HG03571 (cell line): Measurements from ENCODE around the gene DNAH11.

ENCODE experiments used
- ATAC-seq: cut with Tn5 transposase; IDR thresholded peaks from one replicate; pipeline ENCODE4 v1.9.1; 2021; ENCODE audit not compliant: unreplicated experiment

The DNAH11 gene

GRCh38 chr7:21547501-21547900 lies 4.7 kb downstream of the DNAH11 start:
- no peak for ATAC-seq

- ATAC-seq: no peak
These were observed 5.7 kb downstream of the DNAH11 start for GRCh38 chr7:21548491-21548890.

DNA sequence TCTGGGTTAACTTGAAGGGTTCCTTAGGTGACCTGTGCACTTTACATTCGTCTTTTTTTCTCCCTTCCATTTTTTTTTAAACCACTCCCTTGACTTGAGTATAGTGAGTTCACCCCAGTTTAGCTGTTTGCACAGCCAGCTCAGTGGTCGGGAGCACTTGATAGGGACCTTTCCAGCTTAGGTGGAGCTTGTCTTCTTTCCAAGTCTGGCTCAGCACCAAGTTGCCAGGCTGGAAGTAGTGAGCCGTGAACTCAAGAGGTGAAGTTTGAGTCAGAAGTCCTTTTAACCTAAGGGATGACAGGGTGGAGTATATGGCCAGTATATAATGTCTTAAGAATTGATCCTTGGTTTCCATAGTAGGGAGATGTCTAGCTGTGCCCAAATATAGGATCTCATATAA lies 7.2 kb downstream of the DNAH11 start:
- no peak for ATAC-seq

DNA sequence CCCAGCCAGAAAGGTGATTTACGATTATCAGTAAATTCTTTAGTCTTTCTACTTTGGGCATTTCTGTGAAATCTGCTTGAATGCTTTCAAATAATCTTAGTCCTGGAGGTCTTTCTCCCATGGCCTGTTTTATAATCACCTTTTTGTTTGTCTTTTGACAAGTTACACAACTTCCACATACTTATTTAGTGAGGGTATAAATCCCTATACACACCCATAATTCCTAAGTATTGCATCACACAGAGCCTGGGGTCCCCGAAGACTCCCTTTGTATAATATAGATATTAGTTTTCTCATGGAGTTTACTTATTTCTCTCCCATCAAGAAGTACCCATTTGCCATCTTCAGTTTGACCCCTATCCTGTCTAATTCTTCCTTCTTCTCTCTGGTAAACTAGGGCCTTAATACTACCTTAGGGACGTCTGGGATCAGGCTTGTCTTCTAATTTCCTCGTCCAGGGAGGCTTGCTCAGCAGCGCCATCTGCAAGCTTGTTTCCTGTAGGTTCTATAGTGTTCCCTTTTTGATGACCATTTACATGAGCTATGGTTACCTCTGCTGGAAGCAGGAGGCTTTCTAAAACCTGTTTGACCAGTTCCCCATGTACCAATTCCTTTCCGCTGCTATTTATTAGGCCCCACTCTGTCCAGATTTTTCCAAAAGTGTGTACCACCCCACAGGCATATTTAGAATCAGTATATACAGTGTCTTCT lies 8.1 kb downstream of the DNAH11 start:
- no peak for ATAC-seq

DNA sequence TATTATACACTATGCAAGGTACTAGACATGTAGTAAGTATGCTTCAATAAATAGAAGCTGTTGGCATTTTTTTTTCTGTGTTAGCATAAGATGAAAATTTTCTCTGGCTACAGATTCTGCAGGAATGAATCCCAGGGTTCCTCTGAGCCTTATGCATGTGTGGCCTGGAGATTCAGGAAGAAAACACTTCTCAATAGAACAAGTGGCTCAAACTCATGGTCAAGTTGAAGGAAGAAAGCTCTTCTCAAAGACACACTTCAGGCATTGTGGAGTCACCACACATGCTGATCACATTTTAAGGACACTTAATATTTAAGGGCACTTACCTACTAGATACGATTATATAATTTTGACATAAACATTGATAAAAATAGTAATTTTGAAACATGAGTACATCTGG lies 19.5 kb downstream of the DNAH11 start:
- ATAC-seq: no peak

- ATAC-seq: no peak
These were observed 22.8 kb downstream of the DNAH11 start for GRCh38 chr7:21565614-21566013.

- no peak for ATAC-seq
These were observed 23.3 kb downstream of the DNAH11 start for GRCh38 chr7:21566094-21566493.

DNA sequence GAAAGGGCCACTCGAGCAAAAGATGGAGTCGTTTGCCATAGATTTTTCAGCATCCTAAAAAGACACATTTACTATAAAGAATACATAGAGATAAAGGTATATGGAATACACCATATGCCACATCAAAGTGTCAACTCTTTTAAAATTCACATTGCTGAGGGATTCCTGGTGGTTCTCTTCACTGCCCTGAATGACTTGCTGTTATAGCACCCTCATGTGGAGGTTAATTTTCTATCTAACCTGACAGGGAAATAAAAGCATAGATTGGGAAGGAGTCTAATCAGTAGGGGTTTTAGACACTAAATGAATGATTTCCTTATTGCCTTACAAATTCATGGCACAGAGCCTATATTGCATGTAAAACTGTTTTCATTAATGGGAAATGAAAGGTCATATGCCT lies 25.9 kb downstream of the DNAH11 start:
- ATAC-seq: no peak

- ATAC-seq: no peak
These were observed 29.8 kb downstream of the DNAH11 start for GRCh38 chr7:21572331-21573313.

DNA sequence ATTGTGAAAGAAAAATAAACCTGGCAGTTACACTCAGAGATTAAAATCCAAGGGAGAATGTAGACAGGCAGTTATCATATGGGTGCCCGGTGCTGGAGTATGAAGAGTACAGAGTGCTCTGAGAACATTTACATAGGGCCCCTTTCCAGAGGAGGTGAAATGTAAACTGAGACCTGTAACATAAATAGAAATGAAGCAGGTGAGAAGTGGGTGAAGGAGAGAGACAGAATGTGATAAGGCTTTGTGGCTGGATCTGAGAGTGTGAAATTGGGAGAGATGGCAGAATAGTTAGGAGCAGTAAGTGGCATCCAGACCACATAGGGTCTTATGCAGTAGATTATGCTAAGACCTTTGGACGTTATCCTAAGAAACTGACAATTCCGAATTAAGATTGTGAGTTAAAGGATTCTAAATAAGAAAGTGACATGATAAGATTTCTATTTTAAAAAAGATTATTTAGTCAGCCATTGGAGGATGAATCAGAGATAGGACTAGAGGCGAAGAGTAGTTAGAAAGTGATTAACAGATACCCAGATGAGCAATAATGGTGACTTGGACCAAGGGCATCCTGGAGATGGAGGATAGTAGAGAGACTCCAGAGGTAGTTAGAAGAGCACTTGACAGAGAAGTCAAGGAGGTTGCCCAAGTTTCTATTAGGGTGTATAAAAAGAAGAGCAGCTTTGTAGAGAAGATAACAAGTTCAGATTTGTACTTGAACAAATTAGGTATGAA lies 36.7 kb downstream of the DNAH11 start:
- ATAC-seq: no peak

DNA sequence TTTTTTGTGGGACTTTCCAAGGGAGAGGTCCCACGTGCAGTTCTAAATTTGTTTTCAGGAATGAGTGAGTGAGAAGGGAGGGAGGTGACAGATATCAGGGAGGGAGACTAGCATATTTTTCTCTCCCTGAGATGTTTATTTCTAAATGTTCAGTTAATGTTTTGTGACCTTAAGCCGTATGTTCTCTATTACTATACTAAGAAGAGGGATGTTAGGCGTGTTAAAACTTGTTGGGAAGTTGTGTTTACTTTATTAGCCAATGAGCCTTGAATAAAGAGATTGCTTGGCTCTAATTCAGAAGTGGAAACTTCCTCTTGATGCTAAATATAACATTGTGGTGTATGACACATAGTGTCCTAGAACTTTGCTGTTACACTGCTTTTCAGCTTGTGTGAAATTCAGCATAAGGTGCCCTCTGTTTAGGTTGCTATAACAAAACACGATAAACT lies 37.3 kb downstream of the DNAH11 start:
- ATAC-seq: no peak

DNA sequence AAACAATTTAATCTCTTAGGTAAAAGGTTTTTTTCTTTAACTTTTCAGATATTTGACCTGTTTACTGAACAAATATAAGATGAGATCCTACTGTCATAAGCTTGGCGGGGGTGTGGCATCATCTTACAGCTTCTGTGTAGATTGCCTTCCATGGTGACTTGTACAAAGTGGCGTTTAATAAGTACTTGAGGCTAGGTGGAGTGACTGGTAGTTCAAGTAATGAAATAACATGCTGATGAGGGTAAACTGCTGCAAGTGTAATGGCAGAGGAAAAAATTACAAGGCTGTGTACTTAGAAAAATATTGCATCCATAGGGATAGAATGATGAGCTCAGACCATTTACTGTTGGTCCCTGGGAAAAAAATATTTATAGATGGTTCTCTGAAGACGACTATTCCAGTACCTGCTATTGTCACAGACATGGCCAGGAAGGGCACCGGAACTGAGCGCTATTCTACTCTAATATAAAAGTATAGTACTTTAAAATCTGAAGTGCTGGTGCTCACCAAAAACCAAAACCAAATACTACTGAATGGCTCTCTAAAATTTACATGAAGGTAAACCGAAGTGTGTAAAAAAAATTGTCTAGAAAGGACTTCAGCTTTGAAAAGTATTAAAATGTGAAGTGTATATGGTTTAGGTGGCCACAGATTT lies 42.4 kb downstream of the DNAH11 start:
- ATAC-seq: no peak

- no peak for ATAC-seq
These were observed 44.4 kb downstream of the DNAH11 start for GRCh38 chr7:21587139-21587784.

DNA sequence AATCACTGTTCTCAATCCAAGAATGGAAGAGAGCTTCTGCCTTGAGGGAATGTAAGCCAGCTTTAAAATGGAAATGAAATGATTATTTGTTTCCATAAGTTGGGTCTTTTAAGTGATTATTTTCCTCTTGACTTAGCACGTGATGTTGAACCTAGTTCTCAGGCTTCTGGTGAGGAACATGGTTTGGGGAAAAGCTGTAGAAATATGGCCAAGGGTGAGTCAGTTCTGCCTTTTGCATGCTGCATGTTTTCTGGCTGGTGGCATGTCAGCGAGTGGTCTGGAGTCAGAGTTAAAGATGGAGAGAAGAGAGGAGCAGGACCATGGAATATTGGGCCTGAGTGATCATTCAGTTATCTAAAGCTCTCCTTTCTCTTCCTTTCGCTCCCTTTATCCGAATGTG lies 54.0 kb downstream of the DNAH11 start:
- ATAC-seq: no peak

GRCh38 chr7:21603462-21603861 lies 60.6 kb downstream of the DNAH11 start:
- no peak for ATAC-seq

DNA sequence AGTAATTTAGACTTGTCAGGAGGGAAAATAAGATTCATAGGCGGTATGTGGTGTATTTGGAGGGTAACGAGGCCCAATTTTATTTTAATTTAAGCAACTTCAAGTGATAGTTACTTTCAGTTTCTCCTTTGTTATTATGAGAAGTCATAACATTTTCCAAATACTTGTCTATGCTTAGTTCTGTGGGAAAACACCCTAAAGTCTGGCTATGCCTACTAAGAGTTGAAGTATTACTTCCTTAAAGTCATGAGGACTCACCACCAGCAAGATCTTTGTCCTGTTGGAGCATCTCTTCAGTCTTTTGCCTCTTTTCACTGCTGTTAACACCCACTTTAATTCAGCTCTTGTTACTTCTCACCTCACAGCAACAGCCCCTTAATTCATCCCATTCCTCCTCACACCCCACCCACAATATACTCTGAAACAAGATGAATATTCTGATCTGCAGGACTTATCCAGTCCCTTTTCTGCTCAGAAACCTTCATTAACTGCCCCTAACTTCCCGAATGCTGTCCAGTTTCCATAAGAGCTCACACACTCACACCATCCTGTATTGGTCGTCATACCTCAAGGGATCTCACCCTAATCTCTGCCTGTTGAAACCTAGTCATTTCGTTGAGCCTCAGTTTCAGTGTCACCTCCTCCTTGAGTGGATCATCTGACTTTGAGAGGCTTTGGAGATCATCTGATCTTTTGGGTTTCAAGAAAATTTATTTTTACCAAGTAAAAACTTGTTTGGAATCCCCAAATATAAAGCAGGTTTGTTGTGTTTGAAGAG lies 61.3 kb downstream of the DNAH11 start:
- no peak for ATAC-seq

DNA sequence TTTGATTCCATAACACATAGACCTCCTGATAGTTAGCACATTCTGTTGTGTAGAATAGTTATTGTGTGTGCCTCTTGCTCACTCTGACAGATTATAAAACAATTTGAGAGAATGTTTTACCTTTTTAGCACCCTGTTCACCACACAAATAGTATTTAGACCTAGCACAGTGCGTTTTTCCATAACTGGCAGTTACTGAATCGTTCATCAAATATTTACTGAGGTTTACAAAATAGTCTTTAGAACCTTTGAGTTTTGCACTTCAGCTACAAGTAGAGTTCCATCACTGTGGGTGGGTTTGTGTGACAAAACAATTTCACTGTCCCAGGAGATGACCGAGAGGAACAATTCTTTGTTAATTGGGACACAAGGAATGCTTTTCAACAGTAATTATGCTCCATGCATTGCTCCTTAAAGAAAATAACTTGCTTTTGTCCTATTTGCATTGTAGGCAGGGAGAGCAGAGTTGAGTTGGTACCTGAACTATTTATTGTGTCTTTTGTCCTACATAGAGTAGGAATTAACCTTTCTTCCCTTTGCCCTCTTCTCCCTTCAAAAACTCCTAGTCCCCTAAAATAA lies 62.3 kb downstream of the DNAH11 start:
- no peak for ATAC-seq

- ATAC-seq: no peak
These were observed 65.6 kb downstream of the DNAH11 start for GRCh38 chr7:21608465-21608864.

DNA sequence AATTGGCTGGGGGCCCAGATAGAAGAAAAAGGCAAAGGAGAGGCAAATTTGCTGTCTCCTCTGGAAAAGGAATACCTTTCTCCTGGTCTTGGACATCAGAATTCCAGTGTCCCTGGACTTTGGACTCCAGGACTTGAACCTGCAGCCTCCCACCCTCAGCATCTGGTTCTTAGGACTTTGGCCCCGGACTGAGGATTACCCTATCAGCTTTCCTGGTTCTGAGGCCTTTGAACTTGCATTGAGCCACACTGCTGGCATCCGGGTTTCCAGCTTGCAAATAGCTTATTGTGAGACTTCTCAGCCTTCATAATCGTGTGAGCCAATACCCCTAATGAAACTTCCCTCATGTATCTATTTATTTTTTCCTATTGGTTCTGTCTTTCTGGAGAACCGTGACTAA lies 68.3 kb downstream of the DNAH11 start:
- ATAC-seq: no peak
